GM23338 (cell line): ENCODE measurements around the gene GNAS. TPM values are rescaled to one million over a fixed set of nuclear protein-coding genes. Genes with fewer than 3 reads are reported as not detected.
"Not testable (repeated sequence)": the region's sequence is repeated elsewhere in the genome, so short reads cannot be mapped to it uniquely, and the experiment has no call there.

Source experiments
- ATAC-seq: fragments of 200-7000 bp; cut with Tn5 transposase; 3 replicates; pipeline ENCODE4 v1.9.1; 2020
- DNase-seq: peaks from one replicate; pipeline ENCODE4 v3.0.0-alpha.2; 2015; ENCODE audit warnings: low spot score
- H2AFZ ChIP-seq: fragments of 200-600 bp; sonication (generic); 2 replicates; pipeline ENCODE4 v1.8.0; 2016; ENCODE audit warnings: antibody characterized with exemption, mild to moderate bottlenecking, moderate library complexity
- H3F3A ChIP-seq: fragments of 200-600 bp; sonication (generic); replicated peaks from 2 replicates; pipeline ENCODE4 v1.8.0; 2017; ENCODE audit warnings: antibody characterized with exemption, mixed run types, low read depth
- H3K27ac ChIP-seq: fragments of 200-600 bp; sonication (generic); 2 replicates; pipeline ENCODE4 v1.6.1; 2016; ENCODE audit warnings: low read depth
- H3K27me3 ChIP-seq: fragments of 200-600 bp; sonication (generic); 2 replicates; pipeline ENCODE4 v1.8.0; 2016; ENCODE audit warnings: mild to moderate bottlenecking, mixed run types, moderate library complexity; ENCODE audit not compliant: insufficient read depth
- H3K36me3 ChIP-seq: fragments of 200-600 bp; sonication (generic); 2 replicates; pipeline ENCODE4 v1.8.0; 2016; ENCODE audit warnings: mild to moderate bottlenecking; ENCODE audit not compliant: insufficient read depth
- H3K4me1 ChIP-seq: fragments of 200-600 bp; sonication (generic); 2 replicates; pipeline ENCODE4 v1.8.0; 2016; ENCODE audit warnings: mild to moderate bottlenecking, moderate library complexity; ENCODE audit not compliant: insufficient read depth
- H3K4me2 ChIP-seq: fragments of 200-600 bp; sonication (generic); 2 replicates; pipeline ENCODE4 v1.7.1; 2017; ENCODE audit warnings: mixed run types
- H3K4me3 ChIP-seq: fragments of 200-600 bp; sonication (generic); 2 replicates; pipeline ENCODE4 v1.6.1; 2016; ENCODE audit warnings: mixed run types
- H3K79me2 ChIP-seq: fragments of 200-600 bp; sonication (generic); replicated peaks from 2 replicates; pipeline ENCODE4 v1.8.0; 2017; ENCODE audit warnings: mild to moderate bottlenecking; ENCODE audit not compliant: insufficient read depth
- H3K9me2 ChIP-seq: fragments of 200-600 bp; sonication (generic); 2 replicates; pipeline ENCODE4 v1.8.0; 2017; ENCODE audit not compliant: insufficient read depth
- H4K20me1 ChIP-seq: fragments of 200-600 bp; sonication (generic); replicated peaks from 2 replicates; pipeline ENCODE4 v1.8.0; 2017; ENCODE audit warnings: mild to moderate bottlenecking; ENCODE audit not compliant: insufficient read depth
- H3K27ac Mint-ChIP-seq: 2 replicates; pipeline ENCODE4 v1.8.0; 2020; ENCODE audit warnings: inconsistent platforms, mild to moderate bottlenecking, moderate library complexity, mixed read lengths
- H3K27me3 Mint-ChIP-seq: 3 replicates; pipeline ENCODE4 v1.8.0; 2022; ENCODE audit warnings: low read depth, mild to moderate bottlenecking, moderate library complexity, mixed read lengths, inconsistent platforms; ENCODE audit not compliant: insufficient read depth, poor library complexity
- H3K36me3 Mint-ChIP-seq: 3 replicates; pipeline ENCODE4 v1.8.0; 2021; ENCODE audit warnings: low read depth, mild to moderate bottlenecking, inconsistent platforms, moderate library complexity, mixed read lengths
- H3K4me1 Mint-ChIP-seq: 3 replicates; pipeline ENCODE4 v1.8.0; 2020; ENCODE audit warnings: mild to moderate bottlenecking, inconsistent platforms, mixed read lengths
- H3K4me3 Mint-ChIP-seq: 3 replicates; pipeline ENCODE4 v1.8.0; 2021; ENCODE audit warnings: moderate library complexity, mild to moderate bottlenecking, inconsistent platforms, mixed read lengths
- H3K9me3 Mint-ChIP-seq: 3 replicates; pipeline ENCODE4 v1.8.0; 2020; ENCODE audit warnings: moderate library complexity, mild to moderate bottlenecking, inconsistent platforms, mixed read lengths
- EZH2 ChIP-seq: fragments of 200-600 bp; sonication (generic); IDR thresholded peaks from one replicate; pipeline ENCODE4 v1.8.0; 2017; ENCODE audit warnings: antibody characterized with exemption, mild to moderate bottlenecking, low read depth; ENCODE audit not compliant: unreplicated experiment
- EZH2phosphoT487 ChIP-seq: fragments of 200-600 bp; sonication (generic); IDR thresholded peaks from one replicate; pipeline ENCODE4 v1.8.1; 2018; ENCODE audit warnings: antibody characterized with exemption; ENCODE audit not compliant: unreplicated experiment
- NANOG ChIP-seq: IDR thresholded peaks from 2 replicates; pipeline ENCODE4 v1.6.1; 2016; ENCODE audit warnings: antibody characterized with exemption, borderline replicate concordance
- ZNF114 ChIP-seq: fragments of 250-450 bp; sonication (Bioruptor Pico); IDR thresholded peaks from 2 replicates; pipeline ENCODE4 v1.5.0; 2020; ENCODE audit warnings: mild to moderate bottlenecking, moderate library complexity
- polyA plus RNA-seq: library from polyadenylated mRNA; unstranded; fragments of >200 nt; fragmentation: Nextera tagmentation; extraction: Ambion mirVana; gene quantifications from 2 replicates; pipeline ENCODE4 v1.2.1, GENCODE V29; 2016
- total RNA-seq: library from RNA; depleted of rRNA; stranded (reverse); fragments of >200 nt; shearing (Covaris generic); gene quantifications from 2 replicates; pipeline ENCODE4 v1.2.3, GENCODE V29; 2014
- TF ChIP-seq, protein P1 (sequence below), 2 experiments: fragments of 200-600 bp in 1 of 2; sonication (generic) in 1 of 2; conservative IDR thresholded peaks; 2 replicates each; pipeline versions ENCODE4 v1.5.1 to v1.6.1; 2016 to 2017; ENCODE audit warnings: antibody characterized with exemption in 2 of 2, low read depth in 2 of 2, mild to moderate bottlenecking in 2 of 2, moderate library complexity in 1 of 2
- TF ChIP-seq, protein P2 (sequence below): fragments of 250-450 bp; sonication (Bioruptor Pico); IDR thresholded peaks from 2 replicates; pipeline ENCODE4 v1.5.0; 2020; ENCODE audit warnings: mild to moderate bottlenecking, moderate library complexity

The GNAS gene
- total and polyA plus RNA-seq, 2 experiments from 2014 or later, result 917 to 1,042 TPM

DNA sequence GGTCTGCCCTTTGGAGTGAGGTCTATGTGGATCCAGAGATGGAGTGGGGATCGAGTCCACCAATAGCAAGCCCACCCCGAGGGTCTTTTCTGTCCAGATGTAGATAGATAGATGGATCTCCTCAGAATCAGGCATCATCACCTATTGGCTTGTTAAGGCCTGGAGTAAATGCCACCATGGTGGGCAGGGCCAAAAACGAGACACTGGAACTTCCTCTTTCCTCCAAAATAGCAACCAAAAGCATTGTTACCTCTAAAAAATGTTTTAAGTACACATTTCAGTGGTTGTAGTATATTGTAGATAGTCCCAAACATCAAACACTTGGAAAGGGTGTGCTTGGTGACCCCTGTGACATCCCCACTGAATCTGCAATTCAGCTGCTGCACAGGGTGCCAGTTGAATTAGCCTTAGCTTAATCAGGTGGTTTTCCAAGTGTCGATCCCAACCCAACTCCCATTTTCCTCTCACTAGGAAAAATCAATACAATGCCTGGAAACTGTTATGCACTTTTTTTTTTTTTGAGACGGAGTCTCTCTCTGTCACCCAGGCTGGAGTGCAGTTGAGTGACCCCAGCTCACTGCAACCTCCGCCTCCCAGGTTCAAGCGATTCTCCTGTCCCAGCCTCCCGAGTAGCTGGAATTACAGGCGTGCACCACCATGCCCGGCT lies 93.6 kb downstream of the GNAS start:
- no peaks in the 10 kb centered on the region for H3K4me1 ChIP-seq
- Mint-ChIP-seq H3K27ac (no peak overlapping the region), H3K36me3 (no peaks in the 10 kb centered on the region), H3K4me1 (no peaks in the 10 kb centered on the region), H3K27me3 (peaks cover 2% of the 10 kb centered on the region), H3K9me3 (no peaks in the 10 kb centered on the region; the same call in 2 of the 3 replicates), H3K4me3 (no peak overlapping the region)
- H3K4me3 ChIP-seq, result no peak overlapping the region
- H3K79me2 ChIP-seq, result no peaks in the 10 kb centered on the region
- no peaks in the 10 kb centered on the region for H3K36me3 ChIP-seq
- no peak for TF ChIP-seq EZH2
- no peak for TF ChIP-seq EZH2phosphoT487
- TF ChIP-seq ZNF114 (CRISPR knock-in tag), result no peak
- no peak for TF ChIP-seq NANOG
- no peak overlapping the region for H3K27ac ChIP-seq
- no peak overlapping the region for H3K4me2 ChIP-seq
- no peaks in the 10 kb centered on the region for H3K9me2 ChIP-seq
- H4K20me1 ChIP-seq, result no peaks in the 10 kb centered on the region
- H2AFZ ChIP-seq, result no peak overlapping the region
- ATAC-seq, result no peak
- H3F3A ChIP-seq, result no peaks in the 10 kb centered on the region
- no peaks in the 10 kb centered on the region for H3K27me3 ChIP-seq
- no peak for DNase-seq

DNA sequence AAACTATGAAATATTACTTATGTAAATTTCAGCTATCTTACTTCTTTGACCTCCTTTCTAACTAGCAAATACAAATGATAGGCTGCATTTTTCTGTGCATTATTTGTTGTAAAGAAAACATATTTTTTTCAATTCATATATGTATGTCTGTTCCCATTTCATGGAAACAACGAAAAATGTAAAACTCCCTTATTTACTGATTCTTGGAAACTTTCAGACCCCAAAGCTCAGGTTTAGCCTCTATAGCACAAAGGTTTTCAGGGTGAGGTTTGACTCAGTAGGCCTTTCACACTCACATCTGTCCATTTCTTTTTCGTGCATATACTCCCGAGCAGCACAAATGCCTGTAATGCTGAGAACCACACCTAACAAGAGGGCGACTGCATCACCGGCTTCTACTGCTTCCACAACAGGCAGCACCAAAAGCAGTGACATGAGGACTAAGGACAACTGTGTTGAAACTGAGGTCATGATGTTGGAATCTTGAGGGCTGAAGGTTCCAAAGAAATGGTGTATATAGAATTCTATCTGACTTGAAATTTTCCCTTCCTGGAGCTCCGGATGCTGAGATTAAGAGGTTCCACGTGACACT lies 95.4 kb downstream of the GNAS start:
- not testable (repeated sequence) for ATAC-seq, H3K4me3 ChIP-seq, H3K27me3 ChIP-seq, H2AFZ ChIP-seq, H3K4me2 ChIP-seq, H3F3A ChIP-seq, H3K27ac ChIP-seq, H3K4me1 Mint-ChIP-seq, H3K4me3 Mint-ChIP-seq, H3K36me3 ChIP-seq, H3K36me3 Mint-ChIP-seq, H4K20me1 ChIP-seq, H3K27me3 Mint-ChIP-seq, H3K4me1 ChIP-seq, H3K79me2 ChIP-seq, H3K9me3 Mint-ChIP-seq, H3K27ac Mint-ChIP-seq, DNase-seq, H3K9me2 ChIP-seq

DNA sequence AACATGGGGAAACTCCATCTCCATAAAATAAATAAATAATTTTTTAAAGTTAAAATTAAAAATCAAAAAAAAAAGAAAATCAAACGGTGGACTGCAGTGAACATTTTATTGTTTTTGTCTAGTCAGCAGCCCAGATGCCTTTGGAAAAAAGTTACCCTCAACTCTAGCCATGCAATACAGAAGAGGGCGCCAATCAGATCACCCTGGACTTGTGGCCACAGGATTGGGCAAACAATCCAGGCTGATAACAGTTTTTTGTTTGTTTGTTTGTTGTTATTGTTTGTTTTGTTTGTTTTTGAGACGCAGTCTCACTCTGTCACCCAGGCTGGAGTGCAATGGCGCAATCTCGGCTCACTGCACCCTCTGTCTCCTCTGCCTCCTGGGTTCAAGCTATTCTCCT lies 98.1 kb downstream of the GNAS start:
- Histone ChIP-seq H3K36me3 (no peaks in the 10 kb centered on the region), H3K79me2 (no peaks in the 10 kb centered on the region), H3K4me3 (no peak overlapping the region), H3K4me2 (no peak overlapping the region), H3F3A (no peaks in the 10 kb centered on the region), H3K9me2 (no peaks in the 10 kb centered on the region), H3K27me3 (no peaks in the 10 kb centered on the region), H3K27ac (no peak overlapping the region), H4K20me1 (no peaks in the 10 kb centered on the region), H2AFZ (peak overlapping the region; percentile 76; the same call in 1 of the 2 replicates), H3K4me1 (no peaks in the 10 kb centered on the region)
- H3K4me1 Mint-ChIP-seq, result no peaks in the 10 kb centered on the region
- no peaks in the 10 kb centered on the region for H3K36me3 Mint-ChIP-seq
- no peak overlapping the region for H3K27ac Mint-ChIP-seq
- H3K4me3 Mint-ChIP-seq, result no peak overlapping the region
- TF ChIP-seq, protein P1, sequence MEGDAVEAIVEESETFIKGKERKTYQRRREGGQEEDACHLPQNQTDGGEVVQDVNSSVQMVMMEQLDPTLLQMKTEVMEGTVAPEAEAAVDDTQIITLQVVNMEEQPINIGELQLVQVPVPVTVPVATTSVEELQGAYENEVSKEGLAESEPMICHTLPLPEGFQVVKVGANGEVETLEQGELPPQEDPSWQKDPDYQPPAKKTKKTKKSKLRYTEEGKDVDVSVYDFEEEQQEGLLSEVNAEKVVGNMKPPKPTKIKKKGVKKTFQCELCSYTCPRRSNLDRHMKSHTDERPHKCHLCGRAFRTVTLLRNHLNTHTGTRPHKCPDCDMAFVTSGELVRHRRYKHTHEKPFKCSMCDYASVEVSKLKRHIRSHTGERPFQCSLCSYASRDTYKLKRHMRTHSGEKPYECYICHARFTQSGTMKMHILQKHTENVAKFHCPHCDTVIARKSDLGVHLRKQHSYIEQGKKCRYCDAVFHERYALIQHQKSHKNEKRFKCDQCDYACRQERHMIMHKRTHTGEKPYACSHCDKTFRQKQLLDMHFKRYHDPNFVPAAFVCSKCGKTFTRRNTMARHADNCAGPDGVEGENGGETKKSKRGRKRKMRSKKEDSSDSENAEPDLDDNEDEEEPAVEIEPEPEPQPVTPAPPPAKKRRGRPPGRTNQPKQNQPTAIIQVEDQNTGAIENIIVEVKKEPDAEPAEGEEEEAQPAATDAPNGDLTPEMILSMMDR (conservative IDR thresholded peaks at IDR 0.05; ENCODE audit: low read depth in 2 of 2), result peak; percentile 23 to 58; a peak in 2 of 4 replicates
- TF ChIP-seq, protein P2, sequence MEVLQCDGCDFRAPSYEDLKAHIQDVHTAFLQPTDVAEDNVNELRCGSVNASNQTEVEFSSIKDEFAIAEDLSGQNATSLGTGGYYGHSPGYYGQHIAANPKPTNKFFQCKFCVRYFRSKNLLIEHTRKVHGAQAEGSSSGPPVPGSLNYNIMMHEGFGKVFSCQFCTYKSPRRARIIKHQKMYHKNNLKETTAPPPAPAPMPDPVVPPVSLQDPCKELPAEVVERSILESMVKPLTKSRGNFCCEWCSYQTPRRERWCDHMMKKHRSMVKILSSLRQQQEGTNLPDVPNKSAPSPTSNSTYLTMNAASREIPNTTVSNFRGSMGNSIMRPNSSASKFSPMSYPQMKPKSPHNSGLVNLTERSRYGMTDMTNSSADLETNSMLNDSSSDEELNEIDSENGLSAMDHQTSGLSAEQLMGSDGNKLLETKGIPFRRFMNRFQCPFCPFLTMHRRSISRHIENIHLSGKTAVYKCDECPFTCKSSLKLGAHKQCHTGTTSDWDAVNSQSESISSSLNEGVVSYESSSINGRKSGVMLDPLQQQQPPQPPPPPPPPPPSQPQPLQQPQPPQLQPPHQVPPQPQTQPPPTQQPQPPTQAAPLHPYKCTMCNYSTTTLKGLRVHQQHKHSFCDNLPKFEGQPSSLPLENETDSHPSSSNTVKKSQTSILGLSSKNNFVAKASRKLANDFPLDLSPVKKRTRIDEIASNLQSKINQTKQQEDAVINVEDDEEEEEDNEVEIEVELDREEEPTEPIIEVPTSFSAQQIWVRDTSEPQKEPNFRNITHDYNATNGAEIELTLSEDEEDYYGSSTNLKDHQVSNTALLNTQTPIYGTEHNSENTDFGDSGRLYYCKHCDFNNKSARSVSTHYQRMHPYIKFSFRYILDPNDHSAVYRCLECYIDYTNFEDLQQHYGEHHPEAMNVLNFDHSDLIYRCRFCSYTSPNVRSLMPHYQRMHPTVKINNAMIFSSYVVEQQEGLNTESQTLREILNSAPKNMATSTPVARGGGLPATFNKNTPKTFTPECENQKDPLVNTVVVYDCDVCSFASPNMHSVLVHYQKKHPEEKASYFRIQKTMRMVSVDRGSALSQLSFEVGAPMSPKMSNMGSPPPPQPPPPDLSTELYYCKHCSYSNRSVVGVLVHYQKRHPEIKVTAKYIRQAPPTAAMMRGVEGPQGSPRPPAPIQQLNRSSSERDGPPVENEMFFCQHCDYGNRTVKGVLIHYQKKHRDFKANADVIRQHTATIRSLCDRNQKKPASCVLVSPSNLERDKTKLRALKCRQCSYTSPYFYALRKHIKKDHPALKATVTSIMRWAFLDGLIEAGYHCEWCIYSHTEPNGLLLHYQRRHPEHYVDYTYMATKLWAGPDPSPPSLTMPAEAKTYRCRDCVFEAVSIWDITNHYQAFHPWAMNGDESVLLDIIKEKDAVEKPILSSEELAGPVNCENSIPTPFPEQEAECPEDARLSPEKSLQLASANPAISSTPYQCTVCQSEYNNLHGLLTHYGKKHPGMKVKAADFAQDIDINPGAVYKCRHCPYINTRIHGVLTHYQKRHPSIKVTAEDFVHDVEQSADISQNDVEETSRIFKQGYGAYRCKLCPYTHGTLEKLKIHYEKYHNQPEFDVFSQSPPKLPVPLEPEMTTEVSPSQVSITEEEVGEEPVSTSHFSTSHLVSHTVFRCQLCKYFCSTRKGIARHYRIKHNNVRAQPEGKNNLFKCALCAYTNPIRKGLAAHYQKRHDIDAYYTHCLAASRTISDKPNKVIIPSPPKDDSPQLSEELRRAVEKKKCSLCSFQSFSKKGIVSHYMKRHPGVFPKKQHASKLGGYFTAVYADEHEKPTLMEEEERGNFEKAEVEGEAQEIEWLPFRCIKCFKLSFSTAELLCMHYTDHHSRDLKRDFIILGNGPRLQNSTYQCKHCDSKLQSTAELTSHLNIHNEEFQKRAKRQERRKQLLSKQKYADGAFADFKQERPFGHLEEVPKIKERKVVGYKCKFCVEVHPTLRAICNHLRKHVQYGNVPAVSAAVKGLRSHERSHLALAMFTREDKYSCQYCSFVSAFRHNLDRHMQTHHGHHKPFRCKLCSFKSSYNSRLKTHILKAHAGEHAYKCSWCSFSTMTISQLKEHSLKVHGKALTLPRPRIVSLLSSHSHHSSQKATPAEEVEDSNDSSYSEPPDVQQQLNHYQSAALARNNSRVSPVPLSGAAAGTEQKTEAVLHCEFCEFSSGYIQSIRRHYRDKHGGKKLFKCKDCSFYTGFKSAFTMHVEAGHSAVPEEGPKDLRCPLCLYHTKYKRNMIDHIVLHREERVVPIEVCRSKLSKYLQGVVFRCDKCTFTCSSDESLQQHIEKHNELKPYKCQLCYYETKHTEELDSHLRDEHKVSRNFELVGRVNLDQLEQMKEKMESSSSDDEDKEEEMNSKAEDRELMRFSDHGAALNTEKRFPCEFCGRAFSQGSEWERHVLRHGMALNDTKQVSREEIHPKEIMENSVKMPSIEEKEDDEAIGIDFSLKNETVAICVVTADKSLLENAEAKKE (CRISPR knock-in tag), result no peak
- H3K9me3 Mint-ChIP-seq, result no peaks in the 10 kb centered on the region; the same call in 2 of the 3 replicates
- ATAC-seq (peak; percentile 34; the same call in 1 of the 3 replicates), DNase-seq (no peak)
- no peaks in the 10 kb centered on the region for H3K27me3 Mint-ChIP-seq
